Cardiac muscle cell (in vitro differentiated cells and primary cell): ENCODE results near the gene ATP8B3. TPM values are rescaled to one million over a fixed set of nuclear protein-coding genes. Genes with fewer than 3 reads are reported as not detected.

Experiments used
- DNase-seq, 2 donors: peaks; one replicate each; pipeline versions ENCODE4 v3.0.0 to v3.0.0-alpha.2; 2010 to 2017; ENCODE audit warnings: low read depth in 1 of 2, low spot score in 1 of 2
- H3K27ac ChIP-seq: fragments of 200-600 bp; sonication (generic); 2 replicates; pipeline ENCODE4 v1.5.1; 2016
- H3K27me3 ChIP-seq: fragments of 200-600 bp; sonication (generic); 2 replicates; pipeline ENCODE4 v1.6.0; 2016; ENCODE audit warnings: control low read depth
- H3K36me3 ChIP-seq: fragments of 200-600 bp; sonication (generic); 2 replicates; pipeline ENCODE4 v1.5.1; 2016; ENCODE audit warnings: control low read depth
- H3K4me1 ChIP-seq: fragments of 200-600 bp; sonication (generic); 2 replicates; pipeline ENCODE4 v1.8.1; 2017; ENCODE audit warnings: low read depth, mild to moderate bottlenecking, mixed run types
- H3K4me3 ChIP-seq: fragments of 200-600 bp; sonication (generic); 2 replicates; pipeline ENCODE4 v1.5.1; 2016; ENCODE audit warnings: mild to moderate bottlenecking
- H3K9me3 ChIP-seq: fragments of 200-600 bp; sonication (generic); 2 replicates; pipeline ENCODE4 v1.5.1; 2017; ENCODE audit warnings: low read depth, mild to moderate bottlenecking, control low read depth
- CTCF ChIP-seq: IDR thresholded peaks from 2 replicates; pipeline ENCODE4 v1.5.1; 2012; ENCODE audit warnings: low read depth, mild to moderate bottlenecking, low read length
- polyA plus RNA-seq: library from polyadenylated mRNA; unstranded; fragments of >200 nt; fragmentation: Nextera tagmentation; extraction: Ambion mirVana; gene quantifications from 2 replicates; pipeline ENCODE4 v1.2.1, GENCODE V29; 2016
- total RNA-seq: library from RNA; depleted of rRNA; stranded (reverse); fragments of >200 nt; gene quantifications from 2 replicates; pipeline ENCODE4 v1.2.3, GENCODE V29; 2016

ATP8B3 gene
- total and polyA plus RNA-seq, 2 experiments from 2014 or later, result 3.0 to 8.6 TPM

- no peak for TF ChIP-seq CTCF
- Histone ChIP-seq H3K27me3 (no peaks in the 10 kb centered on the region), H3K4me3 (no peak overlapping the region), H3K4me1 (no peaks in the 10 kb centered on the region), H3K27ac (no peak overlapping the region), H3K9me3 (no peaks in the 10 kb centered on the region), H3K36me3 (peaks cover 18% of the 10 kb centered on the region)
- DNase-seq, result no peak
These were observed 4.6 kb upstream of the ATP8B3 start for GRCh38 chr19:1816530-1817298.

GRCh38 chr19:1815605-1816529 is 3.8 kb upstream of the ATP8B3 start:
- Histone ChIP-seq H3K9me3 (no peaks in the 10 kb centered on the region), H3K36me3 (peaks cover 18% of the 10 kb centered on the region), H3K27ac (no peak overlapping the region), H3K4me3 (no peak overlapping the region), H3K4me1 (no peaks in the 10 kb centered on the region), H3K27me3 (no peaks in the 10 kb centered on the region)
- DNase-seq, result no peak
- TF ChIP-seq CTCF, result no peak

- no peak for TF ChIP-seq CTCF
- no peak for DNase-seq
These were observed 2.9 kb upstream of the ATP8B3 start for GRCh38 chr19:1814833-1815604.

DNA sequence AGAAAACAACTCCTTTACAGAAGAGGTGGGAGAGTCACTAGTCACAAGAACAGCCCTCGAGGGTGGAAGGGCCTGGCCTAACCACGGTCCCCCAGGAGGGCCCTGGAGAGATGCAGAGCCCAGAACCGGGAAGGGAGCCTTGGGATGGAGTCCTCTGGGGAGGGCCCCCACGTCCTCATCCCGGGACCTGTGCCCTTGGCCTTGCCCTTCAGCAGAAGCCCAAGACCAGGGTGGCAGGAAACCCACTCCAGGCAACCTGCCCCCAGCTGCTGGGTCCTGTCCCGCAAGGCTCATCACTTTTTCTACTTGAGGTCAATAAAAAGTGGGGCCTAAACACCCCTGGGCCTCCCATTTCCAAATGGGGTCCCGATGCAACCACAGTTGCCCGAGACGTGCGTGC is 2.3 kb upstream of the ATP8B3 start:
- no peaks in the 10 kb centered on the region for H3K4me1 ChIP-seq
- no peak for TF ChIP-seq CTCF
- H3K27ac ChIP-seq, result no peak overlapping the region
- H3K4me3 ChIP-seq, result no peak overlapping the region
- H3K9me3 ChIP-seq, result no peaks in the 10 kb centered on the region
- H3K27me3 ChIP-seq, result no peaks in the 10 kb centered on the region
- no peak for DNase-seq
- H3K36me3 ChIP-seq, result peaks cover 16% of the 10 kb centered on the region

More at GRCh38 chr19:1814833-1815604, 2.9 kb upstream of the ATP8B3 start:
- Histone ChIP-seq H3K4me3 (no peak overlapping the region), H3K27ac (no peak overlapping the region), H3K4me1 (no peaks in the 10 kb centered on the region), H3K36me3 (peaks cover 16% of the 10 kb centered on the region), H3K9me3 (no peaks in the 10 kb centered on the region), H3K27me3 (no peaks in the 10 kb centered on the region)
